ENCODE measurements around the gene PAF1. TPM values are rescaled to one million over a fixed set of nuclear protein-coding genes. Genes with fewer than 3 reads are reported as not detected.

PAF1 gene
- polyA plus RNA-seq, 2 of the 4 experiments (the other 2 are of a cell fraction), result 103 to 110 TPM

- ChIA-PET CTCF (interaction anchor here (0.6 to 4.0 kb wide), 9 partner anchors 8 to 242 kb away, joined by 3 to 19 read pairs (median 7); partner anchors contain the start of gene PLEKHG2), POLR2A (no interaction called here)
- ATAC-seq (no peak; a peak in 2 of 6 replicates), FAIRE-seq (no peak), DNase-seq (ENCODE audit: low read depth in 1 of 2, low spot score in 1 of 2) (no peak)
- Histone ChIP-seq H3K4me3 (no peak overlapping the region), H3K27ac (no peak overlapping the region), H3K9me3 (no peaks in the 10 kb centered on the region), H3K4me1 (no peaks in the 10 kb centered on the region), H3K4me2 (no peak overlapping the region)
- TF ChIP-seq E2F6 (IDR thresholded peaks at IDR 0.05; ENCODE audit: borderline replicate concordance, low read depth) (no peak), ATOH8 (CRISPR knock-in tag; IDR thresholded peaks at IDR 0.05; ENCODE audit: low read depth) (no peak), ELK1 (IDR thresholded peaks at IDR 0.05; ENCODE audit: low read depth, low read length) (no peak), ZNF302 (CRISPR knock-in tag; IDR thresholded peaks at IDR 0.05) (no peak), ZSCAN20 (CRISPR knock-in tag; IDR thresholded peaks at IDR 0.05) (no peak), CBX8 (IDR thresholded peaks at IDR 0.05) (no peak), POLR2A (IDR thresholded peaks at IDR 0.05; ENCODE audit: low read length) (no peak), RCOR1 (IDR thresholded peaks at IDR 0.05; ENCODE audit: low read depth, low read length) (no peak), BCL3 (IDR thresholded peaks at IDR 0.05) (no peak), CEBPB (IDR thresholded peaks at IDR 0.05) (no peak), MAZ (IDR thresholded peaks at IDR 0.05; ENCODE audit: borderline replicate concordance, low read depth, low read length) (no peak), HEYL (CRISPR knock-in tag; IDR thresholded peaks at IDR 0.05) (no peak), NPAS2 (CRISPR knock-in tag; IDR thresholded peaks at IDR 0.05; ENCODE audit: borderline replicate concordance) (no peak), RNF2 (IDR thresholded peaks at IDR 0.05; ENCODE audit: borderline replicate concordance, low read depth) (no peak), CHD4 (IDR thresholded peaks at IDR 0.05; ENCODE audit: borderline replicate concordance) (no peak)
- 86% methylated on average over 5 of the region's 5 CpGs for WGBS (ENCODE audit: missing lambda C conversion rate)
Observed at GRCh38 chr19:39363901-39364457, 26.9 kb downstream of the PAF1 start.

GRCh38 chr19:39362682-39363657, 27.9 kb downstream of the PAF1 start:
- no peak overlapping the region for H3K4me2 ChIP-seq
- CTCF ChIA-PET, result interaction anchor here (0.6 to 4.2 kb wide), 15 partner anchors 10 to 344 kb away, joined by 3 to 19 read pairs (median 7); partner anchors contain the start of genes PLEKHG2 and SAMD4B
- H3K4me3 ChIP-seq, result no peak overlapping the region
- H3K4me1 ChIP-seq, result no peaks in the 10 kb centered on the region
- H3K27ac ChIP-seq, result no peak overlapping the region
- H3K9me3 ChIP-seq, result no peaks in the 10 kb centered on the region
- POLR2A ChIA-PET, result interaction anchor here (0.5 to 2.1 kb wide), 4 partner anchors 28 to 374 kb away, joined by 3 to 9 read pairs (median 6); partner anchors contain the start of genes MED29, PAF1 and ZFP36
- ATAC-seq (peak; percentile 3 to 10; a peak in 2 of 6 replicates), FAIRE-seq (no peak), DNase-seq (ENCODE audit: low read depth in 1 of 2, low spot score in 1 of 2) (no peak)
- no peak for TF ChIP-seq ZC3H11A (IDR thresholded peaks at IDR 0.05)
- no peak for TF ChIP-seq MAX (IDR thresholded peaks at IDR 0.05)
- no peak for TF ChIP-seq JUNB (IDR thresholded peaks at IDR 0.05)
- TF ChIP-seq HEYL (CRISPR knock-in tag; IDR thresholded peaks at IDR 0.05), result no peak
- TF ChIP-seq BHLHE40 (IDR thresholded peaks at IDR 0.05; ENCODE audit: low read depth, low read length), result no peak
- no peak for TF ChIP-seq SREBF2 (IDR thresholded peaks at IDR 0.05)
- TF ChIP-seq ZSCAN20 (CRISPR knock-in tag; IDR thresholded peaks at IDR 0.05), result no peak
- no peak for TF ChIP-seq EHMT2 (IDR thresholded peaks at IDR 0.05; ENCODE audit: low read depth)
- TF ChIP-seq ESRRA (IDR thresholded peaks at IDR 0.05; ENCODE audit: borderline replicate concordance, low read length), result no peak
- no peak for TF ChIP-seq GATA3 (IDR thresholded peaks at IDR 0.05; ENCODE audit: borderline replicate concordance)
- no peak for TF ChIP-seq EHF (CRISPR knock-in tag; IDR thresholded peaks at IDR 0.05)
- TF ChIP-seq RNF2 (IDR thresholded peaks at IDR 0.05; ENCODE audit: borderline replicate concordance, low read depth), result no peak
- no peak for TF ChIP-seq HOXB5 (CRISPR knock-in tag; IDR thresholded peaks at IDR 0.05)
- TF ChIP-seq NFE2L2 (conservative IDR thresholded peaks at IDR 0.05; ENCODE audit: low read length), result no peak
- no peak for TF ChIP-seq E2F6 (IDR thresholded peaks at IDR 0.05; ENCODE audit: borderline replicate concordance, low read depth)
- no peak for TF ChIP-seq PHF8 (IDR thresholded peaks at IDR 0.05; ENCODE audit: borderline replicate concordance, low read depth)
- 68% methylated on average over 6 of the region's 6 CpGs for WGBS (ENCODE audit: missing lambda C conversion rate)
